GM19240 (cell line): ENCODE data around the gene LRRC75B.
"Not testable (repeated sequence)": the region's sequence is repeated elsewhere in the genome, so short reads cannot be mapped to it uniquely, and the experiment has no call there.

Source experiments
- DNase-seq: peaks from one replicate; pipeline ENCODE4 v3.0.0; 2011; ENCODE audit warnings: low spot score; ENCODE audit not compliant: insufficient read length

The LRRC75B gene

GRCh38 chr22:24555165-24556039 lies 37.5 kb downstream of the LRRC75B start, which contains the start of gene SNRPD3:
Gene SNRPD3 (plus strand): TSS chr22:24555999. CDS start chr22:24557675, 1,676 bp downstream.
- peak; percentile 94 for DNase-seq

- peak; percentile 21 for DNase-seq
Observed at GRCh38 chr22:24554313-24555164, 38.3 kb downstream of the LRRC75B start, which contains the start of gene GUCD1. Gene GUCD1 (minus strand): TSS chr22:24555138. CDS start chr22:24554991, 147 bp downstream.

DNA sequence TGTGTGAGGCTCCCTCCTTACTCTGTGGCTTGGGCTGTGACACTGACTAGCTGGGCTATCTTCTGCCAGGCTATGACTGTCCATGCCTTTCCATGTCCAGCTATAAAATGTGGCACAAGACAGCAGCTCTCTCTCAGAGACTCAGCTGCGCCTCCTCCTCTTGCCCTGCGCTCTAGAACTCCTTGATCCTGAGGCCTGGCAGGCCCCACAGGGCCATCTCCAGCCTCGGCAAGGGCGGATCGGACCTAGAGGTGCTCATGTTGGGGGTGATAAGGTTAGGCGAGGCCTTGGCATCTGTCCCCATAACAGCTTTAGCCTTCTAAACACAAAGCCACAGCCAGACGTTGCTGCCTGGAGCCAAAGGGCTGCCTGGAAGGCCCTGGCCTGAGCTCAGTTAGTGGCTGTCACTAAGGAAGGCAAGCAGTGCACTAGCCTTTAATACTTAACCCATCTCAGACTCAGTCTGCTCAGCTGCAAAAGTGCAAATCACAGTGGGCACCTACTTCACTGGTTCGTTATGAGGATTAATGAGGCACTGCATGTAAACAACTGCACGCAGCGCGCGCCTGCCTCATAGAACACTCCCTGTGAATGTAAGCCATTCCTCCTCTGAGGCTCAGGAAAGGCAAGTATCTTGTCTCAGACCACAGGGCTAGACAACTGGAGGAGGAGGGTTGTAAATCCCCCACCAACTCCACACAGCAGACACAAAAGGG lies 39.1 kb downstream of the LRRC75B start:
- DNase-seq = no peak

- DNase-seq = not testable (repeated sequence)
Observed at GRCh38 chr22:24552503-24553286, 40.2 kb downstream of the LRRC75B start.

GRCh38 chr22:24550902-24551435 lies 41.9 kb downstream of the LRRC75B start:
- DNase-seq = no peak

DNA sequence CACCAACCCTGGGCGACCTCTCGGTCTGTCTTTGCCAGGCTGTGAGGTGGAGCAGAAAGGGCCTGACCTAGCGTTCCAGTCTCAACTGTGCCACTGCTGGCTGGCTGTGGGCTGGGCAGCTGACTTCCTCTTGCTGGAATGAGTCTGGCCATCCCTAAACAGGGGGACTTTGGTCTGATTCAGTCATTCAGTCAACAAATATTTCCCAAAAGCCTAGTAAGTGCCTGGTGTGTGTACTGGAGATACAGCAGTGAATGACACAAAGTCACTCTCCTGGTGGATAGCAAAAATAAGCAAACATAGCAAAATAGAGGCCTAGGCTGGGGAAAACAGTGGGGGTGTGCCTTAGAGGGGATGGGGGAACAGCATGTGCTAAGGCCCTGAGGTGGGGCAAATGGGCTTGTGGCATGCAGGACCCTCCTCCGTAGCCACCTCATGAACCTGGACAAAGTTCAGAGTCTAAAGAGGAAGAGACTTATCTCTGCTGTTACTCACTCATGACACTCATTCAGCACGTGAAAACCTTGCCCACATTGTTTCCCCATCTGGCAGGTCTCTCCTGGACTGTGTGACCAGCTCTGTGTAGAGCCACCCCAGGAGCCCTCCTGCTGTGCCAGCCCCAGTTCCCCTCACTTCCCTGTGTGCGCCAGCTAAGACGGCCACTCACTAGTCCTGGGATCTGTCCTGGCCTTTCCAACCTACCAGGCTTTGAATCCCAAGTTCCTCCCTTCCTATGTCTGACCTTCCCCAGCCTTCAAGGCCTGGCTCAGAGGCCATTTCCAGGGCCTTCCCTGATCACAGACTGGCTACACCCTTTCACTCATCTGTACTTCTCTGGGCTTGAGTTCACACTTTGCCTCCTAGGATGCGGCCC lies 42.6 kb downstream of the LRRC75B start:
- DNase-seq = no peak

- DNase-seq = no peak
Observed at GRCh38 chr22:24548812-24549211, 44.1 kb downstream of the LRRC75B start.

DNA sequence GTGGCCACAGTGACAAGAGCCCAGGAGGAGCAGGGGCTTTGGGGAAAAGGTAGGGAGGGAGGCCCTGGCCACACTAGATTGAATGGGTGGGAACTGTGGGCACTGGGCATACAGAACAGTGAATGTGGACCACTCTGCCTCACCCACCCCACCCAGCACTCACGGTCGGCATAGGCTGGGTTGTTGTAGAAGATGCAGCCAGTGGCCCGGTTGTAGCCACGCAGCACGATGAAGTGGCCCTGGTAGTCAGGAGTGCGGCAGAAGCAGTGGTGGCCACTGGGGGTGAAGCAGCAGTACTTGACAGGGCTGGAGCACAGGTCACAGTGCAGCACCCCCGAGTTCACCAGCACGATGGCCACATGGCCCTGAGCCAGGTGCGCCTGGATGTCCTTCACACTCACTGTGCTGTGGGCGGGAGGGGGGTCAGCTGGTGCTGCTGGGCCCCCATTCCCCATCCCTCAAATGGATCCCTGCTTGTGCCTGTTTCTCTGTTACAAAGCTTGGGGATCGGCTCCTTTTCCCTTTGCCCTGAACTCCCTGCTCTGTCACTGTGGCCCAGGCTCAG lies 49.1 kb downstream of the LRRC75B start:
- DNase-seq = no peak

GRCh38 chr22:24543185-24543601 lies 49.7 kb downstream of the LRRC75B start:
- DNase-seq = no peak

GRCh38 chr22:24542641-24543040 lies 50.2 kb downstream of the LRRC75B start:
- DNase-seq = no peak

DNA sequence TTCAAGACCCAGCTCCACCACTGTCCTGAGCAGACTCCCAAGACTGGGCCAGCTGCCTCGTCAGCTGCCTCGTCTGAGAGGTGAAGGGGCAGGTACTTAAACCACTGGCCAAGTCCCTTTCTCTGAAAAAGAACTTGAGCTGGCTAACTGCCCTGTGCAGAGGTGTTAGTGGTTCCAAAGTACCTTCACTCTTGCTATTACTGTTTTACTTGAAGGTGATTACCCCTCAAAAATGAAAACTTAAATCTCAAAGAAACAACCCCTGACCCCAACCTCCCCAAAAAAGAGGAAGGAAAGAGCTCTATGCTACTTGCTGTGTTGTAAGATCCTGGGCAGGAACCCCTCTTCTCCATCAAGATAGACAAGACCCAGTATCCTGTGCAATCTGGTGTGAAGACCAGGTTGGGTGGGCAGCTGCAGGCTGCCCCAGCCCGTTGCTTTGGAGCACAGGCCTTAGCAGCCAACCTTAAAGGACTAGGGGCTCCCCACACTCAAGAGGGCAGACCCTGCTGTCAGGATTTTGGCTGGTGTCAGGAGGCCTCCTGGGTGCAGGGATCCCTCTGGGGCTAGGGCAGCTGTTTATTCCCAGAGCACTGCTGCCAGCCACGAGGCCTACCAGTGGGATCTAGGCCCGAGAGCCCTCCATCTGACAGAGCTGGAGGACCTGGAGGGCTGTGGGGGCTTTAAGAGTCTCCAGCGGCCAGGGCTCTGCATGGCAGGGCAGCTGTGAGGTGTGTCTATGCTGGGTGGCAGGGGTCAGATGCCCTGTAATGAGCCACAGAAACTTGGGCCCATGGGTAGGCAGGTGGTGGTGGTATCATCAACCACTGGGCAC lies 51.0 kb downstream of the LRRC75B start:
- DNase-seq = no peak

DNA sequence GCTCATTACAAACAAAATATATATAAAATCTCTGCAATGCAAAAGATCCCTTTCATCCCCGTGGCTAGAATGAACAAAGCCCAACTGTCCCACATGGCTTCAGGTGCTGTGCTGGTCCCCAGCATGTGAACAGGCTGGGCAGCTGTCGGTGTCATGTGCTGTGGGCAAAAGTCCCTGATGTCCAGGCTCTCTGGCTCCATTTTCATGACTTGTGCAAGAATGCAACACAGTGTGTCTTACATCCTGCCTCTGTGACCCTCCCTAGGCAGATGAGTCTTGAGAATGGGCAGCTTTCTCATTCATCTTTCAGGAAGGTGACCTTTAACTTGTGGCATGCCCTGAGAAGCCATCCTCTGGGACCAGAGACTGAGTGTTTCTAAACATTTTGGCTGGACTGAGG lies 52.4 kb downstream of the LRRC75B start:
- no peak for DNase-seq

DNA sequence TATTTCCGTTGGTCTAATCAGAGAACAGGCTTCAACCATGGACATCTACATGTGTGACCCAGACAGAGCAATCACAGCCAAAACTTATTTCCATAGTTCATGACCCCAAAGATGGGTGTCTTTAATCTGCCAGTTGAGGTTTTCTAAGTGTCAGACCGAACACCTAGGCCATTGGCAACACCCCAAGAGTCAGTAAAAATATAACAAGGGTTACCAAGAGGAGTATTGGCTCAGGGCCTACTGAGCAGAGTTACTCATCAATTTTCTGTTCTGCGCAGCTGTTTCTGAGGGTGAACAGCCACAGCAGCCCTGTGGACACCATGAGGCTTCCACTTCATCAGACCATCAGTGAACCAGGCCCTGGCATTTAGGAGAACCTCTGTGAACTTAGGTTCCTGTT lies 56.8 kb downstream of the LRRC75B start:
- DNase-seq = no peak
